ENCODE data around the gene HELQ. TPM values are rescaled to one million over a fixed set of nuclear protein-coding genes. Genes with fewer than 3 reads are reported as not detected.
A peak's percentile ranks its signal among the peaks of the same experiment; 100 is the strongest.

Gene HELQ
- total and polyA plus RNA-seq, 9 of the 15 experiments (the other 6 are each of a cell fraction or from before 2014, with no cell fraction given): 3.5 to 15.2 (median 11.9) TPM

GRCh38 chr4:83503974-83504373 lies 48.4 kb upstream of the HELQ start:
- Histone ChIP-seq H2AFZ (ENCODE audit: low read depth, low read length) (peak overlapping the region; percentile 34), H3K9ac (ENCODE audit: insufficient read depth in 1 of 2, low read depth in 2 of 2, low read length in 2 of 2) (no peak overlapping the region), H3K27ac (ENCODE audit: extremely low read depth, low read depth, low read length) (no peak overlapping the region), H3K9me1 (ENCODE audit: control insufficient read depth, insufficient read depth, low read length) (no peaks in the 10 kb centered on the region), H3K4me1 (replicated peaks in 1 of 2; ENCODE audit: control insufficient read depth in 2 of 2, insufficient read depth in 2 of 2, low read length in 2 of 2) (no peaks in the 10 kb centered on the region; a peak in 2 of 5 replicates), H3K4me2 (ENCODE audit: insufficient read depth, low read length) (no peak overlapping the region), H3K4me3 (no peak overlapping the region), H4K20me1 (replicated peaks; ENCODE audit: control insufficient read depth, insufficient read depth, low read length) (no peaks in the 10 kb centered on the region), H3K36me3 (ENCODE audit: control insufficient read depth, insufficient read depth, low read length) (no peaks in the 10 kb centered on the region), H3K79me2 (ENCODE audit: control insufficient read depth, insufficient read depth, low read length) (no peaks in the 10 kb centered on the region), H3K27me3 (ENCODE audit: control insufficient read depth in 2 of 2, insufficient read depth in 2 of 2, low read length in 2 of 2) (no peaks in the 10 kb centered on the region), H3K9me3 (replicated peaks; ENCODE audit: control insufficient read depth, insufficient read depth, low read depth, low read length) (no peaks in the 10 kb centered on the region)
- no TSS peak for BruUV-seq (replicated peaks)
- no peak for FAIRE-seq
- POLR2A ChIA-PET: no interaction called here
- ATAC-seq: no peak
- no peak for DNase-seq (ENCODE audit: extremely low read depth in 1 of 4, low spot score in 3 of 4)
- no peak for TF ChIP-seq CTBP1 (IDR thresholded peaks at IDR 0.05; ENCODE audit: borderline replicate concordance)
- no peak for TF ChIP-seq U2AF1 (optimal IDR thresholded peaks at IDR 0.05; ENCODE audit: low read depth, low read length)
- TF ChIP-seq CBFA2T2 (conservative IDR thresholded peaks at IDR 0.05): no peak
- TF ChIP-seq KLF10 (CRISPR knock-in tag; IDR thresholded peaks at IDR 0.05): no peak
- no peak for TF ChIP-seq ZNF232 (CRISPR knock-in tag; IDR thresholded peaks at IDR 0.05)
- no peak for TF ChIP-seq STAT5A (IDR thresholded peaks at IDR 0.05; ENCODE audit: borderline replicate concordance, low read length)
- TF ChIP-seq, protein P1, sequence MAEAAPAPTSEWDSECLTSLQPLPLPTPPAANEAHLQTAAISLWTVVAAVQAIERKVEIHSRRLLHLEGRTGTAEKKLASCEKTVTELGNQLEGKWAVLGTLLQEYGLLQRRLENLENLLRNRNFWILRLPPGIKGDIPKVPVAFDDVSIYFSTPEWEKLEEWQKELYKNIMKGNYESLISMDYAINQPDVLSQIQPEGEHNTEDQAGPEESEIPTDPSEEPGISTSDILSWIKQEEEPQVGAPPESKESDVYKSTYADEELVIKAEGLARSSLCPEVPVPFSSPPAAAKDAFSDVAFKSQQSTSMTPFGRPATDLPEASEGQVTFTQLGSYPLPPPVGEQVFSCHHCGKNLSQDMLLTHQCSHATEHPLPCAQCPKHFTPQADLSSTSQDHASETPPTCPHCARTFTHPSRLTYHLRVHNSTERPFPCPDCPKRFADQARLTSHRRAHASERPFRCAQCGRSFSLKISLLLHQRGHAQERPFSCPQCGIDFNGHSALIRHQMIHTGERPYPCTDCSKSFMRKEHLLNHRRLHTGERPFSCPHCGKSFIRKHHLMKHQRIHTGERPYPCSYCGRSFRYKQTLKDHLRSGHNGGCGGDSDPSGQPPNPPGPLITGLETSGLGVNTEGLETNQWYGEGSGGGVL (CRISPR knock-in tag; IDR thresholded peaks at IDR 0.05): no peak
- TF ChIP-seq, protein P2, sequence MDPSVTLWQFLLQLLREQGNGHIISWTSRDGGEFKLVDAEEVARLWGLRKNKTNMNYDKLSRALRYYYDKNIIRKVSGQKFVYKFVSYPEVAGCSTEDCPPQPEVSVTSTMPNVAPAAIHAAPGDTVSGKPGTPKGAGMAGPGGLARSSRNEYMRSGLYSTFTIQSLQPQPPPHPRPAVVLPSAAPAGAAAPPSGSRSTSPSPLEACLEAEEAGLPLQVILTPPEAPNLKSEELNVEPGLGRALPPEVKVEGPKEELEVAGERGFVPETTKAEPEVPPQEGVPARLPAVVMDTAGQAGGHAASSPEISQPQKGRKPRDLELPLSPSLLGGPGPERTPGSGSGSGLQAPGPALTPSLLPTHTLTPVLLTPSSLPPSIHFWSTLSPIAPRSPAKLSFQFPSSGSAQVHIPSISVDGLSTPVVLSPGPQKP (CRISPR knock-in tag; IDR thresholded peaks at IDR 0.05): no peak
- no peak for TF ChIP-seq TEAD2 (tag; IDR thresholded peaks at IDR 0.05)
- TF ChIP-seq, protein P3, sequence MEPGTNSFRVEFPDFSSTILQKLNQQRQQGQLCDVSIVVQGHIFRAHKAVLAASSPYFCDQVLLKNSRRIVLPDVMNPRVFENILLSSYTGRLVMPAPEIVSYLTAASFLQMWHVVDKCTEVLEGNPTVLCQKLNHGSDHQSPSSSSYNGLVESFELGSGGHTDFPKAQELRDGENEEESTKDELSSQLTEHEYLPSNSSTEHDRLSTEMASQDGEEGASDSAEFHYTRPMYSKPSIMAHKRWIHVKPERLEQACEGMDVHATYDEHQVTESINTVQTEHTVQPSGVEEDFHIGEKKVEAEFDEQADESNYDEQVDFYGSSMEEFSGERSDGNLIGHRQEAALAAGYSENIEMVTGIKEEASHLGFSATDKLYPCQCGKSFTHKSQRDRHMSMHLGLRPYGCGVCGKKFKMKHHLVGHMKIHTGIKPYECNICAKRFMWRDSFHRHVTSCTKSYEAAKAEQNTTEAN (CRISPR knock-in tag; IDR thresholded peaks at IDR 0.05): no peak
- no peak for TF ChIP-seq SMC3 (conservative IDR thresholded peaks at IDR 0.05; ENCODE audit: insufficient read depth, low read depth, low read length)
- TF ChIP-seq ZC3H11A (IDR thresholded peaks at IDR 0.05; ENCODE audit: low read depth, low read length): no peak
- intact Hi-C loops (cut with micrococcal nuclease) (loop anchor here (10.0 kb wide), 2 partner anchors 251 to 1001 kb away; no protein-coding TSS in a partner anchor), in situ Hi-C loops (cut with MboI) (loop anchor here (25.0 kb wide), 1 partner anchor 1008 kb away; no protein-coding TSS in a partner anchor)
- CTCF ChIA-PET (ENCODE audit: low intra/inter-chr PET ratio): no interaction called here

Measured in K562 (cell line).